Measurements from ENCODE around the gene CACNA1D.

The CACNA1D gene

DNA sequence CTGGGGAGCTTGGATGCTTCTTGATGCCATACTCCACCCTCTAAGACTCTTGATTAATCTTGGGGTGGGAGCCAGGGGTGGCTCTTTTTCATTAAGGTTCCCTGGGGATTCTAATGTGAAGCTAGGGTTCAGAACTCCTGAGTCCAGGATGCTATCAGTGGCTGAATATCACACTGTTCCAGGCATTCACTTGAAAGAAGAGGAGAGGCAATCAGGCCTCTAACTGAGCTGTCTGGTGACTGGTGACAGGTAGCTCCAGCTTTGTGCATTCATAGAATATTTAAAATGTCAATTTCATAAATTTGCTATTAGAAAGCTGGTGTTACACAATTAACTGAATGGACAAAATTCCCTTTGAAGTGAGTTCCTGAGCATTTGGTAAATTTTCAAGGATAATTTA is 212.8 kb downstream of the CACNA1D start:
- POLR2A ChIA-PET = no interaction called here

DNA sequence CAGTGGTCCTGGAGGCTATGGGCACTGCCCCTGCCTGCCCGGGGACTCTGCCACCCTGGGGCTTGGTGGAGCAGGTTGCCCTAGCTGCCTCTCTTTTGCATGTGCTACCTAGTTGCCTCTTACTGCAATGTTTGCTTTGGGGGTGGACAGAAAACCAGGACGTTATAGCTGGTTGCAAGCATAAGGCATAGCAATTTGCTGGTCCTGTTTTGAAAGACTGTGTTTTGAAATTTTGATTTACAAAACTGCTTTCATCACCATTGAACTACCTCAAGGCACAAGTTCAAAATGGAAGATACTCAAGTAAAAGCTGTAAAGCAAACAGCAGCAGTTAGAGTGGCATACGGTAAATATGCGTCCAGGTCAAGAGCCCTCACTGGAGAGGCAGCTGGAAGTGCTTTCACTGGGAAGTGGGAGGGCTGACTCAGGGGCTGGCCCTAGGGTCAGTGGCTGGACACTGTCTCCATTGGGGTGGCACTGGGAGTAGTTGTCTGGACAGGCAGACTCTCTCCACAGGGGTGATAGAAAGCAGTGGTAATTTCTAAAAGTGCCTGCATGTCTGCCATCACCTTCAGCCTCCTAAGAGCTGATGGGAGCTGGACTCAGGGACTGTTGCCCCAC is 213.7 kb downstream of the CACNA1D start:
- POLR2A ChIA-PET = no interaction called here
- no peak for TF ChIP-seq SP1 (IDR thresholded peaks at IDR 0.05)
- TF ChIP-seq, protein P1, sequence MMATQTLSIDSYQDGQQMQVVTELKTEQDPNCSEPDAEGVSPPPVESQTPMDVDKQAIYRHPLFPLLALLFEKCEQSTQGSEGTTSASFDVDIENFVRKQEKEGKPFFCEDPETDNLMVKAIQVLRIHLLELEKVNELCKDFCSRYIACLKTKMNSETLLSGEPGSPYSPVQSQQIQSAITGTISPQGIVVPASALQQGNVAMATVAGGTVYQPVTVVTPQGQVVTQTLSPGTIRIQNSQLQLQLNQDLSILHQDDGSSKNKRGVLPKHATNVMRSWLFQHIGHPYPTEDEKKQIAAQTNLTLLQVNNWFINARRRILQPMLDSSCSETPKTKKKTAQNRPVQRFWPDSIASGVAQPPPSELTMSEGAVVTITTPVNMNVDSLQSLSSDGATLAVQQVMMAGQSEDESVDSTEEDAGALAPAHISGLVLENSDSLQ (IDR thresholded peaks at IDR 0.05) = no peak
- TF ChIP-seq ZNF384 (IDR thresholded peaks at IDR 0.05) = no peak
- no peak for TF ChIP-seq FOXM1 (IDR thresholded peaks at IDR 0.05; ENCODE audit: borderline replicate concordance)
- no peak for TF ChIP-seq FOXA1 (IDR thresholded peaks at IDR 0.05)
- TF ChIP-seq TARDBP (IDR thresholded peaks at IDR 0.05) = no peak
- TF ChIP-seq NFRKB (IDR thresholded peaks at IDR 0.05) = no peak
- no peak for TF ChIP-seq FOXK2 (IDR thresholded peaks at IDR 0.05)
- no peak for TF ChIP-seq BHLHE40 (IDR thresholded peaks at IDR 0.05; ENCODE audit: borderline replicate concordance)
- TF ChIP-seq CTBP1 (IDR thresholded peaks at IDR 0.05; ENCODE audit: borderline replicate concordance) = no peak
- TF ChIP-seq SUZ12 (IDR thresholded peaks at IDR 0.05) = no peak
- TF ChIP-seq LEF1 (IDR thresholded peaks at IDR 0.05; ENCODE audit: borderline replicate concordance) = no peak
- no peak for TF ChIP-seq HDGF (IDR thresholded peaks at IDR 0.05; ENCODE audit: borderline replicate concordance)
- CTCF ChIA-PET = interaction anchor here (0.5 to 1.1 kb wide), 3 partner anchors 16 to 332 kb away, joined by 3 read pairs; no protein-coding TSS in a partner anchor
- DNase-seq (ENCODE audit: extremely low spot score) = no peak

More for the DNA sequence above, 212.8 kb downstream of the CACNA1D start:
- no peak for DNase-seq (ENCODE audit: extremely low spot score)
- TF ChIP-seq SUZ12 (IDR thresholded peaks at IDR 0.05) (no peak), L3MBTL2 (conservative IDR thresholded peaks at IDR 0.05) (no peak), HDGF (IDR thresholded peaks at IDR 0.05; ENCODE audit: borderline replicate concordance) (no peak), NFRKB (IDR thresholded peaks at IDR 0.05) (no peak), ZNF384 (IDR thresholded peaks at IDR 0.05) (no peak), BHLHE40 (IDR thresholded peaks at IDR 0.05; ENCODE audit: borderline replicate concordance) (no peak), FOXA1 (IDR thresholded peaks at IDR 0.05) (no peak), TARDBP (IDR thresholded peaks at IDR 0.05) (no peak), FOXM1 (IDR thresholded peaks at IDR 0.05; ENCODE audit: borderline replicate concordance) (no peak), ELF4 (IDR thresholded peaks at IDR 0.05) (no peak), LEF1 (IDR thresholded peaks at IDR 0.05; ENCODE audit: borderline replicate concordance) (no peak)
- CTCF ChIA-PET = interaction anchor here (1.1 kb wide), 1 partner anchor 331 kb away, joined by 3 read pairs; no protein-coding TSS in a partner anchor

GRCh38 chr3:53709256-53709655 is 214.8 kb downstream of the CACNA1D start:
- POLR2A ChIA-PET = interaction anchor here (1.1 kb wide), 1 partner anchor 136 kb away, joined by 3 read pairs; no protein-coding TSS in a partner anchor
- DNase-seq (ENCODE audit: extremely low spot score) = no peak
- TF ChIP-seq ELF4 (IDR thresholded peaks at IDR 0.05) = no peak
- TF ChIP-seq BHLHE40 (IDR thresholded peaks at IDR 0.05; ENCODE audit: borderline replicate concordance) = no peak
- TF ChIP-seq NFRKB (IDR thresholded peaks at IDR 0.05) = no peak
- TF ChIP-seq TARDBP (IDR thresholded peaks at IDR 0.05) = no peak
- no peak for TF ChIP-seq ZNF384 (IDR thresholded peaks at IDR 0.05)
- TF ChIP-seq LEF1 (IDR thresholded peaks at IDR 0.05; ENCODE audit: borderline replicate concordance) = no peak
- TF ChIP-seq FOXK2 (IDR thresholded peaks at IDR 0.05) = no peak
- no peak for TF ChIP-seq ARNT (IDR thresholded peaks at IDR 0.05)
- no peak for TF ChIP-seq FOXM1 (IDR thresholded peaks at IDR 0.05; ENCODE audit: borderline replicate concordance)
- CTCF ChIA-PET = interaction anchor here (0.5 to 0.6 kb wide), 2 partner anchors 29 to 37 kb away, joined by 3 read pairs; no protein-coding TSS in a partner anchor

DNA sequence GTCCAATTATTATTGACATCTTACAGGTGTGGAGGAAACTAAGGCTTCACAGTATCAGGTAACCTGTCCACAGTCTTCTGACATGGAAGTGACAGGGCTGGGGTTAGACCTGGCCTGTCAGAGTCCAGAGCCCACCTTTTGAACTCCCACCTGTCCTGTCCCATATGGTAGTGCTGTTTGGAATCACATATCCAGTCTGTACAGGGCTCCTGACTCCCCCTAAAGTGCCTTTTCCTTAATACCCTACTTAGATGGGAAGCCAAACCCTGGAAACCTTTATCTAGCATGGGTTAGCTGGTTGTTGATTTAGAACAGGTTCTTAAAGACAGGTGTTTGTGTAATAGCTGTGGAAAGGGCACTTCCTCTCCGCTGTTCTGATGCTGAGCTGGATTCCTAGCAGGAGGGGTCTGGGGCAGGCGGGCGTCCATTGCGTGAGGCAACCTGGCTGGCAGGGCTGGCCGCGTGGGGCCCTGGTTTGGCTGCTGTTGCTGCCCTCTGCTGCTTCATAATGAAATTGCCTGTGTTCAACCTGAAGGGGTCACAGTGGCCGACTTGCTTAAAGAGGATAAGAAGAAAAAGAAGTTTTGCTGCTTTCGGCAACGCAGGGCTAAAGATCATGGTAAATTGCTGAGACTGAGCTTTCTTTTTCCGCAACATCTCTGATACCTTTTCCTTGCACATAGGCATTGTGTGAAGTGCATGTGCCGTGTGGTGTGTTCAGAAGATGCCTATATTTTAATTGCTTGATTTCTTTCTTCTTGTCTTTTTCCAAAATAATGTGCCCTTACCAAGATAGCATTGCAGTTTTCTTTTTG is 215.7 kb downstream of the CACNA1D start:
- ChIA-PET CTCF (interaction anchor here (0.6 to 1.0 kb wide), 4 partner anchors 28 to 329 kb away, joined by 3 to 7 read pairs (median 4); no protein-coding TSS in a partner anchor), POLR2A (interaction anchor here (1.1 kb wide), 1 partner anchor 135 kb away, joined by 3 read pairs; no protein-coding TSS in a partner anchor)
- TF ChIP-seq, protein P1 (IDR thresholded peaks at IDR 0.05) = no peak
- TF ChIP-seq LEF1 (IDR thresholded peaks at IDR 0.05; ENCODE audit: borderline replicate concordance) (no peak; the same call in 1 of the 2 replicates), FOXA1 (IDR thresholded peaks at IDR 0.05) (no peak), ZNF384 (IDR thresholded peaks at IDR 0.05) (no peak), FOXM1 (IDR thresholded peaks at IDR 0.05; ENCODE audit: borderline replicate concordance) (no peak), SUZ12 (IDR thresholded peaks at IDR 0.05) (no peak), L3MBTL2 (conservative IDR thresholded peaks at IDR 0.05) (no peak), FOXK2 (IDR thresholded peaks at IDR 0.05) (no peak), CTBP1 (IDR thresholded peaks at IDR 0.05; ENCODE audit: borderline replicate concordance) (no peak), NFRKB (IDR thresholded peaks at IDR 0.05) (no peak), ARNT (IDR thresholded peaks at IDR 0.05) (no peak), HDGF (IDR thresholded peaks at IDR 0.05; ENCODE audit: borderline replicate concordance) (no peak), BHLHE40 (IDR thresholded peaks at IDR 0.05; ENCODE audit: borderline replicate concordance) (no peak), TARDBP (IDR thresholded peaks at IDR 0.05) (no peak), SP1 (IDR thresholded peaks at IDR 0.05) (no peak), ELF4 (IDR thresholded peaks at IDR 0.05) (no peak)
- peak; percentile 80 for DNase-seq (ENCODE audit: extremely low spot score)

DNA sequence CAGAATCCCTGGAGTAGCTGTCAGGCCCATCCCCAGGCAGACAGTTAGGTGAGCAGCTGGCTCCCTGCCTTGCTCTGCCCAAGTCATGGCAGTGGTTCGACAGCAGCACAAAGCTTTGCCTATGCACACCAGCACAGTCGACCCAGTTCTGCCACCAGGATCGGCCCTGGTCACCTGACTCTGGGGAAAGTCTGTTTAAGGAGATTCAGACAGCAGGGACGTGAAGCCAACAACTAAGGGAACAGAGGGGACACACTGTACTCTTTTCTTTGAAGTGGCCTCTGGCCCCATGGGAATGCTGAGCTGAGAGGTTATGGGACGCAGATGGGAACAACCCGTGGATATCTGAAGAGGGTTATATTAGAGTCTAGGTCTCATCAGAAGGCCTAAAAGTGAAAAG is 217.0 kb downstream of the CACNA1D start:
- TF ChIP-seq, protein P1 (IDR thresholded peaks at IDR 0.05) = no peak
- TF ChIP-seq ARNT (IDR thresholded peaks at IDR 0.05) (no peak), HDGF (IDR thresholded peaks at IDR 0.05; ENCODE audit: borderline replicate concordance) (no peak), FOXK2 (IDR thresholded peaks at IDR 0.05) (no peak), TARDBP (IDR thresholded peaks at IDR 0.05) (no peak), FOXM1 (IDR thresholded peaks at IDR 0.05; ENCODE audit: borderline replicate concordance) (no peak), BHLHE40 (IDR thresholded peaks at IDR 0.05; ENCODE audit: borderline replicate concordance) (no peak), LEF1 (IDR thresholded peaks at IDR 0.05; ENCODE audit: borderline replicate concordance) (no peak), L3MBTL2 (conservative IDR thresholded peaks at IDR 0.05) (no peak), NFRKB (IDR thresholded peaks at IDR 0.05) (no peak), ZNF384 (IDR thresholded peaks at IDR 0.05) (no peak), ELF4 (IDR thresholded peaks at IDR 0.05) (no peak), SP1 (IDR thresholded peaks at IDR 0.05) (no peak)
- no peak for DNase-seq (ENCODE audit: extremely low spot score)
- CTCF ChIA-PET = interaction anchor here (0.9 kb wide), 1 partner anchor 335 kb away, joined by 4 read pairs; no protein-coding TSS in a partner anchor
- POLR2A ChIA-PET = no interaction called here

Measured in HEK293T (cell line).